Measurements from ENCODE around the gene MLF2.
A peak's percentile ranks its signal among the peaks of the same experiment; 100 is the strongest.

MLF2 gene, protein sequence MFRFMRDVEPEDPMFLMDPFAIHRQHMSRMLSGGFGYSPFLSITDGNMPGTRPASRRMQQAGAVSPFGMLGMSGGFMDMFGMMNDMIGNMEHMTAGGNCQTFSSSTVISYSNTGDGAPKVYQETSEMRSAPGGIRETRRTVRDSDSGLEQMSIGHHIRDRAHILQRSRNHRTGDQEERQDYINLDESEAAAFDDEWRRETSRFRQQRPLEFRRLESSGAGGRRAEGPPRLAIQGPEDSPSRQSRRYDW

DNA sequence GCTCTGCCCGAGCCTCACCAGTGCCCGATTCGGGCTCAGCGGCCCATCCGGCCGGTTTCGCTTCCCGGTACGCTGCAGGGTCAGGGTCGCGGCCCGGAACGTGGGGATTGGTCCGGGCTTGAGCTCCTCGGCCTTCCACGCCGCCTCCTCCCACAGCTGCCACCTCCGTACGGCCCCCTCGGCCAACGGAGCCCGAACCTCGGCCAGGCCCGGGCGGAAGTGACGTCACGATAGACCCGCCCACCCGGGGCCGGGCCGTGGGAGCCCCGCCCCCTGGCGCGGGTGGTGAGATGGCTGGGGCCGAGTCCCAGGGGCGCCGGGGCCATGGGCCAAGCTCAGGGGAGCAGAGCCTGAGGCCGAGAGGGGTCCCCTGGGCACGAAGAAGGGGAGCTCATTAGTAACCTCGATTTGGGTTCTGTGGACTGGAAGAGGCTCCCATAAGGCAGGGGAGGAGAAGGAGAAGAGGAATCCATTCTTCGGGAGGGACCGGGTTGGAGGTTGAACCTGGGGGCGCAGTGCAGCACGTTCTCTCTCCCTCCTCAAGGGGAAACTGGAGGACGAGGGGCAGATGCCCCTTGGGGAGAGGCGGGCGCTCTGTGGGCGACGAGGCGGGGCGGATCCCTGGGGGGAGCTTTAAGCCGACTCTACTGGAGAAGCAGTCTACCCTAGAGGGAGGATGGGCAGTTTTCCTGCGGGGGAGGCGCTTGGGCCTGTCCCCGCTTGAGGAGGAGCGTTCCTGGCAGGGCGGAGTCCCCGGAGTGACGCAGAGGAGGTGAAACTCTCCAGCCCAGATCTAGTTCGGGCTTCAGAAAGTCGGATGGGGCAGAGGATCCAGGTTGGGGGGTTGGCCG lies at the start of gene MLF2:
Gene MLF2 (minus strand): TSS at position 221 of the 851 bp plus-strand sequence. CDS start 807 bp downstream, outside the sequence.
- peak; percentile 99 for DNase-seq (ENCODE audit: low spot score)

DNA sequence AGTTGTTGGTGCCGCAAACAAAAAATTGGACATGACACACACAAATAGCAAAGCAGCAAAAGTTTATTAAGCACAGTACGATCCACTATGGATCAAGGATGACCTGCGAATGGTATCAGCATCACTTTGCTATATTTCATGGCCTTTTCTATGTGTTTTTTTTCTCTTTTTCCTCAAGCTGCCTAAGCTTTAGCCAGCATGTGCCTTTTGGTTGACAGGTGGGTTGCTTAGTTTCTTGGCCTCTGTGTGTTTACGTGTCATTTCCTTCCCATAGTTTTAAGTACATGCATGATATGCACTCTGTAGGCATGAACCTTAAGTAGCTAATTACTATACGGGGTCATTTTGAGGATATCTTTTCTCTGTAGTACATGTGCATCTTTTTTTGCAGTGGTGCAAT lies 46.2 kb upstream of the MLF2 start:
- DNase-seq (ENCODE audit: low spot score): no peak

DNA sequence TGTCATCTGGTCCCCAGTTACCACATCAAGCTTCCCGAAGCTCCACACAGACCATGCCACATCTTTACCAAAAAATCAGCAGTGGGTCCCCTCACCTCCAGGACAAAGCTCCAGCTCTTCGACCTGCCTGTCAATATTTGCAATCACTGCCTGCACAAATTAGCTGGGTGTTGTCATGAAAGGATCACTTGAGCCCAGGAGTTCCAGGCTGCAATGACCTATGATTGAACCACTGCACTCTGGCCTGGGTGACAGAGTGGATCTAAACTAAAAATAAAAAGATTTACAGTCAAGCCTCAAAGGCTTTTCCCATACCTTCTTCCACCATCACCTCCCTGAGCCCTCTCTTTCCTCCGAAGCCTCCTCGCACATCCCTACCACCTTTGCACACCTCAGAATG lies 43.6 kb upstream of the MLF2 start:
- no peak for DNase-seq (ENCODE audit: low spot score)

DNA sequence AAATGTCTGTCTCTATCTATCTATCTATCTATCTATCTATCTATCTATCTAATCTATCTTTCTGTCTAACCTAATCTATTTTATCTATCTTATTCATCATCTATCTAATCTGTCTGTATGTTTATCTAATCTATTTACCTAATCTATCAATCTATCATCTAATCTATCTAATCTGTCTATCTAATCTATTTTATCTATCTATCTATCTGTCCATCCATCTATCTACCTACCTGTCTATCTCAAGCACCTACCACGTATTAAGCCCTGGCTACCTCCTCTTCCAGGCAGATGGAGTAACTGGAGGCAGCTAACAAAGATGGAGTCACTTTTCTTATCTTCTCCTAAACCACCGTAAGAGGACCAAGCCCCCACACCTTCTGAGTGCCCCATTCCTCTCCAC lies 42.1 kb upstream of the MLF2 start:
- no peak for DNase-seq (ENCODE audit: low spot score)

DNA sequence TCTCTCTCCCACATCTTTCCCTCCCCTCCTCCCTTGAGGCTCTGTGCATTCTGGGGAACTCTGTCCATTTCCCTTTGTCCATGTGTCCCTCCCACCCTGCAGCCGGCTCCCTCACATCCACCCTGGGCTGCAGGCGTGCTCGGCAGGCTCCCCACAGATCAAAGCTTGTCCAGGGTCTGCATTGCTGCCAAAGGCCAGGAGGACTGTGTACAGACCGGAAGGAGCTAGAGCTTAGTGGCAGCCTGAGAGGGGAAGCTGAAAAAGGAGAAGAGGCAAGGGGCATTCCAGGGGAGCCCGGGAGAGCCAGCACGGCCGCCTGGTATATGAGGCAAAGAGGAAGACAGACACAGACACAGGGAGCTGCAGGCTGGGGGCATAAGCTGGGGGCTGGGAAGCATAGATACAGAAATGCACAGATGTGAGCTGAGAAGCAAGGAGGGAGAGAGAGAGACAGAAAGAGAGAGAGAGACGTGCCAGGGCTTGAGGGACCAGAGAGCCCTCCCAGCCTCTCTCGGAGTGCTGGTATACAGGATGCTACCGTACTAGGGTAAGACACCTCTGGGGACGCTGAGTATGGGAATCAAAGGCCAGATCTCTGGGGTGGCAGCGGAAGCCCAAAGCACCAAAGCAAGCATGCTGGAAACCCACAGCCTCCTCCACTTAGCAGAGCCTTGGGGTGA lies 39.7 kb upstream of the MLF2 start:
- peak; percentile 33 for DNase-seq (ENCODE audit: low spot score)

DNA sequence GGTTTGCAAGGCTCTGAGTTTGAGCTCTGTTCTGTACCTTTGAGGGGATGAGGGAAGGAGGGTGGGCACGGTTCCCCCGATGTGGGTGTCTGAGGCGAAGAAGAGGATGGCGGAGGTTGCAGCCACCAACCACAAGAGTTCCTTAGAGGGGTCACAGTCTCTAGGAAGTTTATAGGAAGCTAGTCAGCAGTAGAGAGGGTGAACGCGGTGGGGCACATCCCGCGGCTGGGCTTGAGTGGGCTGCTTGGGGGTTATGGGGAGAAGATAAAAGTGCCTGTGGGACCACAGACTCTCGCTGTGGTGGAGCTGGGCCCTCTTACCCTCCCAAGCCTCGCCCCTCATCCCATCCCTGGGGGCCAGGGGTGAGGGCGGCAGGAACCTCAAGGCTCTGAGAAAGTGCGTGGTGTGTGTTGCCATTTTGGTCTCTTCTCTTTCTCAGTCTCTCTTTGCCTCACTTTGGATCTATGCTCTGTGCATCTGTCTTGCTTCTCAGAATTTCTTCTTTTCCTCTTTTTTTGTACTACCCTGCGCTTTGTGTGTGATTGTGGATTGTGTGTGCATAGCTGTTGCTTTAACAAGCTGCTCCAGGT lies 39.1 kb upstream of the MLF2 start:
- no peak for DNase-seq (ENCODE audit: low spot score)

DNA sequence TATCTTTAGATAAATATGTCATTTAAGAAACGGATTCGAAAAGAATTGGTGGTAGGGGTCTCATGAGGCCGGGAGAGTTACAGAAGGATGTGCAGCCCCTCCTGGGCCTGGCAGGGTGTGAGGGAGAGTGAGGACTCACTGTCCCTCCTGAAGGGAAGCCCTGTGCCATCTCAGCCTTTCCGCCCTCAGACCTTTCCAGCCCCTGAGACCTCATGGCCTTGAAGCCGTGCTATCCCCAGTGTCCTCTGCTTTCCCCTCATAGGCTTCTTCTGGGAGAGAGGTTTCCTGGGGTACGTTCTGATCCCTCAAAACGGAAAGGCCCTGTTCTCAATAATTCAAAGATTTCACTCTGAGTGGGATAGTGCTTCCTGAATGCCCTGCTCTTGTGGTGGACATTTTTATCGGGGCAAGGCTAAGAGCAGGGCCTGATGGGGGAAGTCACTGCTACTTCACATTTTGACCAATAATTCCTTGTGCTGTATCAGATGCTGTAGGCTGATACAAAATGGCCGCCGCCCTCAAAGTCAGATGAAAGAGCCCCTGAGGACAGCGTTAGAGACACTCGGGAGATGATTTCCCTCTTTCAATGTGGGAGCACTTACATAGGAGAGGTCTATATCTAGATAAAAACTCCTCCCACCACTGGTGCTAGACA lies 37.7 kb upstream of the MLF2 start:
- DNase-seq (ENCODE audit: low spot score): no peak

DNA sequence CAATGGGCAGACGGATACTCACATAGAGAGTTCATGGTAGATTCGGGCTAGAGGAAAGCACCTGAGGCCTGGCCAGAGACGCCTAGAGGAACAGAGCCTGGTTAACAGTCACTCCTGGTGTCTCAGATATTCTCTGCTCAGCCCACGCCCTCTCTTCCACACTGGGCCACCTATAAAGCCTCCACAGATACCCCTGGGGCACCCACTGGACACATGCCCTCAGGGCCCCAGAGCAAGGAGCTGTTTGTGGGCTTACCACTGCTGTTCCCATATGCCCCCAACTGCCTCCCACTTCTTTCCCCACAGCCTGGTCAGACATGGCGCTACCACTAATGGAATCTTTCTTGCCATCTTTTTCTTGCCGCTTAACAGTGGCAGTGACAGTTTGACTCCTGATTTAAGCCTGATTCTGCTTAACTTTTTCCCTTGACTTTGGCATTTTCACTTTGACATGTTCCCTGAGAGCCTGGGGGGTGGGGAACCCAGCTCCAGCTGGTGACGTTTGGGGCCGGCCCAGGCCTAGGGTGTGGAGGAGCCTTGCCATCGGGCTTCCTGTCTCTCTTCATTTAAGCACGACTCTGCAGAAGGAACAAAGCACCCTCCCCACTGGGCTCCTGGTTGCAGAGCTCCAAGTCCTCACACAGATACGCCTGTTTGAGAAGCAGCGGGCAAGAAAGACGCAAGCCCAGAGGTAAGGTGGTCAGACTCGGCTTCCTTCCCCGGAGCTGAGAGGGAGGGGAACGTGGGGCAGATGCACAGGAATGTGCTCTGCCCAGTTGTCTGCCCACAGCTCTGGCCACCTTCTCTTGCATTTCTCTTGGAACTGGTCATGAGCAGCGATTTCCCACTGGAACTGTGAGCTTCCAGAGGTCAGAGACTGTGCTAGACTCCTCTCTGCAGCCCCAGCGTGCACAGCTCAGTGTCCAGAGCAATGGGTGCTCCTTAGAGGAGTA lies 36.3 kb upstream of the MLF2 start, which contains the start of gene CD4:
Gene CD4 (plus strand): TSS at position 557 of the 953 bp plus-strand sequence. CDS start 10,611 bp downstream, outside the sequence.
- no peak for DNase-seq (ENCODE audit: low spot score)

DNA sequence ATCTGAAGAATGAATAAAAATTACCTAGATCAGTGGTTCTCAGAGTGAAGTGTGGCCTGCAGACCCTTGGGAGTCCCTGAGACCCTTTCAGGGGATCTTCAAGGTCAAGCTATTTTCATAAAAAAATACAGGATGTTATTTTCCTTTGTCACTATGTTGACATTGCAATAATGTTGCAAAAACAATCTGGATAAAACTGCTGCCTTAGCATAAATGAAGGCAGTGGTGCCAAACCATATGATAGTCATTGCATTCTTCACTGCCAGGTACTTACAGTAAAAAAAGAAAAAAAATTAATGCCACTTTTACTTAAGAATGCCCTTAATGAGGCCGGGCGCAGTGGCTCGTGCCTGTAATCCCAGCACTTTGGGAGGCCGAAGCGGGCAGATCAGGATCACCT lies 34.4 kb upstream of the MLF2 start:
- no peak for DNase-seq (ENCODE audit: low spot score)

DNA sequence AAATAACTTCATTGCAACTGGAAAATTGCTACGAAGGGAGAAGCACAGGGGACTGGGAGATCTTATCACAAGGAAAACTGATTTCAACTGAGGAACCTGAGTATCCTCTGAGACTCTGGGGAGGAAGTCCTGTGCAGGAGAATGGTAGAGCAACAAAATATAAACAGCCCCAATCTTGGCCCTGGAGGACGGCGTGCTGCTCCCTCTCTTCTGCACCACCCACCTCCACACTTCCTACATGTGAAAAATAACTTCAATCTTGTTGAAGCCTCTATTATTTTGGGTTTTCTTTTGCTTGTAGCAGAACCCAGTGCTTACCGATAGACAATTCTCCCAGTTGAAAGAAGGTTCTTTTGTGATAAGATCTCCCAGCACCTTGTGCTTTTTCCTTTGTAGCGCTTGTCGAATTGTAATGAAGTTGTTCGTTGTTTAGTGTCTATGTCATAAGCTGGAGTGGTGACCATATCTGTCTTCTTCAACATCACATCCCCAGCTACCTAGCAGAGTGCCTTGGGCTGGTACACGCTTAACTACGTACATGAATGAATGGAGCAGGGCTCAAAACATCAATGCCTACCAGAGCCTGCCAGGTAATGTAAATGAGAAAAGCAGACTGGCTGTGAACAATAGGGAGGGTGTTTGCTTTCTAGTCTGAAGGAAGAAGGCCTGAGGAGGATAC lies 33.6 kb upstream of the MLF2 start:
- DNase-seq (ENCODE audit: low spot score): no peak

DNA sequence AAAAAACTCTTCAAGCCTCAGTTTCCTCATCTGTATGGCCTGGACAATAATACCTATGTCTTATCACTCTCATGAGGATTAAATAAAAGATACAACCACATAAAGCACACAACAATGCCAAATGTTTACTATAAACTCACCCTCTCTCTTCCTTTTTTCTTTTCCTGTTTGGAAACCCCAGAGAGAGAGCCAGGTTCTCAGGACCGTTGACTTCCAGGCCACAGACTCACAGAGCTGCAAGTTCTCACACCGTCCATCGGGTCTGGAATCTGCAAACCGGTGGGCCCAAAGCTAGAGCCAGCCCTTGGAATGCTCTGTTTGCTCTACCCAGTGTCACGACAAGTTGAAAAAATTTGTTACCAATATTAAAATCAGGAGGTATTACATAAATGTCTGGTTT lies 31.8 kb upstream of the MLF2 start:
- DNase-seq (ENCODE audit: low spot score): no peak

DNA sequence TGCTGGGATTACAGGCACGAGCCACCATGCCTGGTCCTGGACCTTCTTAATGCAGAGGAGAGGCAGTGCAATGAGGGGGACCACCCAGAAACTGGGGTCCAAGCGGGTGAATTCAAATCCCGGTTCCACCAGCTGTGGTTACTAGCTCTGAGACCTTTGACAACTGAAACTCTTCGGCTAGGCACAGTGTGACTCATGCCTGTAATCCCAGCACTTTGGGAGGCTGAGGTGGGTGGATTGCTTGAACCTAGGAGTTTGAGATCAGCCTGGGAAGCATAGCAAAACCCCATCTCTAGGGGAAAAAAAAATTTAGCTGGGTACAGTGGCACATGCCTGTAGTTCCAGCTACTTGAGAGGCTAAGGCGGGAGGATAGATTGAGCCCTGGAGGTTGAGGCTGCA lies 31.4 kb upstream of the MLF2 start:
- DNase-seq (ENCODE audit: low spot score): no peak

DNA sequence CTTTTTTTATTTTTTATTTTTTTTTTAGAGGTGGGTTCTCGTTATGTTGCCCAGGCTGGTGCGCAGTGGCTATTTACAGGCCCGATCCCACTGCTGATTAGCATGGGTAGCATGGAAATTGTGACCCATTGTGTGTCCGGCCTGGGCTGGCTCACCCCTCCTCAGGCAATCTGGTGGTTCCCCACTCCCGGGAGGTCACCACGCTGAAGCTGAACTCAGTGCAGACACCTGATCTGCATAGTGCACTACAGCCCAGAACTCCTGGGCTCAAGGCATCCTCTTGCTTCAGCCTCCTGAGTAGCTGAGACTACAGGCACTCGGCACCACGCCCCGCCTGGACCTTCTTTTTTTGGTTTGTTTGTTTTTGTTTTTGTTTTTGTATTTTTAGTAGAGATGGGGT lies 30.9 kb upstream of the MLF2 start:
- DNase-seq (ENCODE audit: low spot score): no peak

DNA sequence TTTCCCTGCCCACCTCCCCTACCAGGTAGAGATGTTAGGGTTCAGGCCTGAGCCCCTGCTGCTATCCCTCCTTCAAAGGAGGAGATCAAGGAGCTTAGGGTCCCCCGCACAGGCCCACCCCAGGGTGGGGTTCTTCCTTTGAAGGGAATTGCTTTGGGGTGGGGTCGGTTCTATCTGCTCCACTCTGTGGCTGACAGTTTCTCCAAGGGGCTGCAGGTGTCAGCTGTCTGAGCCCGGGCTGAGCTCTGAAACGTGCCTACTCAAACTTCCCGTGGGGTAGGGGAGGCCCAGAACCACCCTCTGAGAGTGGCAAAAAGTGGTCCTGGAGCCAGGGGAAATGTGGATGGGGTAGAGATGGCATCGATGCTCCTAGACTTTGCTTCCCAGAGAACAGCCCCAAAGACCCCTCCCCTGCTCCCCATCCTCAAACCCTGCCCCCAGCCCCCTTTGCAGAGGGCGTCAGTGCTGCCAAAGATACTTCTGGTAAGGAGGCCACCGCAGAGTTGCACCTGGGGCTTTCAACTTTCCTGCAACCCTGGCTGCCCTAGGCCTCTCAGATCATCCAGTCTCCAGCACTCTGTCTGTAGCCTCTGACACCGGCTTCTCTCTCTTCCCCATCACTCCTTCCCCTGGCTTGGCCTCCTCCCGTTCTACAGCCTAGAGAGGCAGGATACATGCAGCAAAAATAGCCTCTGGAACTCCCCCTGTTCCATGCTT lies 30.1 kb upstream of the MLF2 start:
- no peak for DNase-seq (ENCODE audit: low spot score)

DNA sequence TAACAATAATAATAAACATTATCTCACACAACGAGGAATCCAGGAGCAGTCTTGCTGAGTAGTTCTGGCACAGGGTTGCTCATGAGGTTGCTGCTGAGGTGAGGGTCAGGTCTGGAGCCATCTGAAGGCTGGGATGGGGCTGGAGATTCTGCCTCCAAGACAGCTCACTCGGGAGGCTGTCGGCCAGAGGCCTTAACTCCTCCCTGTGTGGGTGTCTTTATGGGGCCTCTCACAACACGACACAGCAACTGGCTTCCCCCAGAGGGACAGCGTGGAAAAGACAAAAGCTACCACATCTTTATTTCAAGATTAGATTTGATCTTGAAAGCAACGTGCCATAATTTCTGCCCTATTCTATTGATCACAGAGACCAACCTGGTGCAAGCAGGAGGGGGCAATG lies 29.2 kb upstream of the MLF2 start:
- no peak for DNase-seq (ENCODE audit: low spot score)

DNA sequence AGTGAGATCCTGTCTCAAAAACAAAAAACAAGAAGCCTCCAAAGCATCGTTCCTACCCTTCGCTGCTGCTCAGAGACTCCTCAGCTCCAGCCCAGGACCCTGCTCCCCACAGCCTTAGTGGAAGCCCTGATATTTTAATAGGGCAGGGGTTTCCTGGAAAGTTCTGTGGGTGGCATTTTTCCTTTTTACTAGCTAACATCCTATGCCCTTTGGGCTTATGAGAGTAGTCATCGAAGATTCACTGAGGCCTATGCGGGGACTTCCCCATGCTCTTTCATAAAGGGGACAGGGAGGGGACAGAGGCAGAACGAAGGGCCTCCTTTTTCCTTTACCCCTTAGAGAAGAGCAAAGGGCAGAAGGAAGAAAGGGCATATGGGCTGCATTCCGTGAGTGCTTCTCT lies 27.6 kb upstream of the MLF2 start:
- no peak for DNase-seq (ENCODE audit: low spot score)

DNA sequence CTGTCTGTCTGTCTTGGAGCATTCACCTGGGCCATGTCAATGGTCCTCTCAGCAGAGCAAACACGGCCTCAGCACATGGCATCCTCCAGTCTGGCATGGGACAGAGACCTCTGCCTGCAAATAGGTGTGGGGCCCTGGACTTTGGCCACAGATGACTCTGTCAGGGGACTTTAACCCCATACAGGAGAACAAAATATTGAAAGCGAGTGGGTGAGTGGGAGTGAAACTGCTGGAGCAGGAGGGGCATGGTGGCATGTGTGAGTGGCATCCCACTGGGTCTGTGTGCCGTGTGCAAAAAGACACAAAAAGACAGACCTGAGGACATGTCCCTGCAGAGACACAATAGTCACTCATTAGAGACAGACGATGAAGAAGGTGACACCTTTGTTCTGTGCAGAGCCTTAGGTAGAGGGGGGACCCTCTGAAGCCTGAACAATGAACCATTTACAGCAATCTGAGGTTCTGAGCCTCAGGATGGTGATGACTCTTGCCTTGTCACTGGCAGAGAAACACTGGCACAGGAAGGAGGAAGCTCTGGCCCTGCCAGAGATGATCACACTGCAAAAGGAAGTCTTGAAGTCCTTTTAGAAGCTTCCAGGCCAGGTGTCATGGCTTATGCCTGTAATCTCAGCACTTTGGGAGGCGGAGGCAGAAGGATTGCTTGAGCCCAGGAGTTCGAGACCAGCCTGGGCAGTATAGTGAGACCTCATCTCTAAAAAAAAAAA lies 26.9 kb upstream of the MLF2 start:
- DNase-seq (ENCODE audit: low spot score): peak; percentile 46

DNA sequence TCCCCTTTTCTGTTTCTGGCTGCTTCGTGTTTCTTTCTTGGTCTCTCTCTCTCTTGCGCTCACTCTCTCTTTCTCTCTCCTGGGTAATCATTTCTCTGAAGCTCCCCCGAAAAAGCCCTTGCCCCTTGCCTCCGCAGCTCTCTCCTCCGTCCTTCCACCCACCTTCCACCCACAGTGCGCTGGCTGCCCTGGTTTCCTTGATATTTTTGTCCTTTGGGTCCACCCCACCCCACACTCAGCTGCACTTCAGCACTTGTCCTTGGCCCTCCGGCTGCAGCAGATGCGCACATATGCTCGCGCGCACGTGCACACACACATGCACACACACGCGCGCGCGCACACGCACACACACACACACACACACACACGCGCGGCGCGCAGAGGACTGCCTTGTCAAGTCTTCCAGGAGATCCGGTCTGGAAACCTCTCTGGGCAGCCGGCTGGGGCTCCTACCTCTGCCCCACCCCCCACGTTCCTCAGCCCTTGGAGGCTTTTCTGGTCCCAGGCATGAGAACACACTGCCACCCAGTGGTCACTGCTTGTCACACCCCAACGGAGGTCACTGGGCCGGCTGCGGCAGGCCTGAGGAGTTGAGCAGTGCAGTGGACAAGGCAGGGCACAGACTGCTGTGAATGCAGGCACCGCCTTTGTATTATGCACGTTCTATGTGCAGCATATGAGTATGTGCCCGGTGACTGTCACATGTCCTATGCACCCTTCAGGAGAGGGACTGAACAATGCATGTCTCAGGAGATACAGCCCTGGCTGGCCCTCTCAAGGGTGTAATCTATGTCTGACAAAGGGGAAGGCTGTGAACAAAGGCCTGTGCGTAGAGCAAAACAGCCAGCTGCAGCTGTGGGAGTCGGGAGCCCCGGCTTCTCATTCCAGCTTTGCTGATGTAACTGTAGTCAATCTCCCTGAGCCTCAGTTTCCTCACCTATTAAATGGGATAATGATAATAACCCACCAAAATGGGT lies 25.9 kb upstream of the MLF2 start:
- DNase-seq (ENCODE audit: low spot score): peak; percentile 94
